GM21825 (cell line): ENCODE data around the gene VPS37B.

Experiments
- ATAC-seq: cut with Tn5 transposase; IDR thresholded peaks from one replicate; pipeline ENCODE4 v1.9.1; 2021; ENCODE audit warnings: mild to moderate bottlenecking, moderate library complexity; ENCODE audit not compliant: unreplicated experiment

The VPS37B gene

GRCh38 chr12:122820138-122820537, 75.8 kb downstream of the VPS37B start:
- no peak for ATAC-seq

DNA sequence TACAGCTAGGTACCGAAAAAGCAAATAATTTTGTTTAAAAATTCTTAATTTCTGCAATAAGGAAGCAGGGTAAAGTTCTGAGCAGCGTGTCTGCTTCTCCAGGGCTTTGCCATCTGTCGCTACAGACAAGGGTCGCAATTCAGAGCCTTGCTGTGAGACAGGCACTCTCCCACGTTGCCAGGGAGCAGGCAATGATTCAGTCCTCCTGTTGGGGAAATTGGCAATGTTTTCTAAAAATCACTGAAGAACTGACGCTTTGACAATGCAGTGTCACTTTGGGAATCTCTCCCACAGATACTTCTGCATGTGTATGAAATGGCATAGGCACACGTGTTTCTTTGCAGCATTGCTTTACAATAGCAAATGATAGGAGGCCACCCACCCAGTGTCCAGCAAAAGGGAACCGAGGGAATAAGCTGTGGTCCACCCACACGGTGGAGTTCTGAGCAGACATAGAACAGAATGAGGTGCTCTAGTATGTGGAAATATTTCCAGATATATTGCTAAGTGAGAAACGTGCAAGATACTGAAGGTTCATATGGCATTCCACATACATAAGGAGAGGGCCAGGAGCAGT, 76.6 kb downstream of the VPS37B start:
- no peak for ATAC-seq
